Peyer's patch (tissue), 4 donors: ENCODE results near the gene CXCL17.

Source experiments
- POLR2A ChIP-seq, 2 donors: fragments of 450-650 bp; IDR thresholded peaks; one replicate each; pipeline ENCODE4 v1.5.1; 2017; ENCODE audit warnings: antibody characterized with exemption in 2 of 2, mild to moderate bottlenecking in 2 of 2, moderate library complexity in 2 of 2
- TF ChIP-seq, protein P1 (sequence below), 6 experiments: fragments of 450-650 bp in 4 of 6; fragments of 200-600 bp in 2 of 6; sonication (generic) in 1 of 6; IDR thresholded peaks; one replicate each; pipeline ENCODE4 v1.5.1; 2017 to 2019; ENCODE audit warnings: antibody characterized with exemption in 6 of 6, mild to moderate bottlenecking in 3 of 6, moderate library complexity in 1 of 6

GRCh38 chr19:42394751-42395150 is 48.0 kb downstream of the CXCL17 start:
- TF ChIP-seq, protein P1, sequence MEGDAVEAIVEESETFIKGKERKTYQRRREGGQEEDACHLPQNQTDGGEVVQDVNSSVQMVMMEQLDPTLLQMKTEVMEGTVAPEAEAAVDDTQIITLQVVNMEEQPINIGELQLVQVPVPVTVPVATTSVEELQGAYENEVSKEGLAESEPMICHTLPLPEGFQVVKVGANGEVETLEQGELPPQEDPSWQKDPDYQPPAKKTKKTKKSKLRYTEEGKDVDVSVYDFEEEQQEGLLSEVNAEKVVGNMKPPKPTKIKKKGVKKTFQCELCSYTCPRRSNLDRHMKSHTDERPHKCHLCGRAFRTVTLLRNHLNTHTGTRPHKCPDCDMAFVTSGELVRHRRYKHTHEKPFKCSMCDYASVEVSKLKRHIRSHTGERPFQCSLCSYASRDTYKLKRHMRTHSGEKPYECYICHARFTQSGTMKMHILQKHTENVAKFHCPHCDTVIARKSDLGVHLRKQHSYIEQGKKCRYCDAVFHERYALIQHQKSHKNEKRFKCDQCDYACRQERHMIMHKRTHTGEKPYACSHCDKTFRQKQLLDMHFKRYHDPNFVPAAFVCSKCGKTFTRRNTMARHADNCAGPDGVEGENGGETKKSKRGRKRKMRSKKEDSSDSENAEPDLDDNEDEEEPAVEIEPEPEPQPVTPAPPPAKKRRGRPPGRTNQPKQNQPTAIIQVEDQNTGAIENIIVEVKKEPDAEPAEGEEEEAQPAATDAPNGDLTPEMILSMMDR (IDR thresholded peaks at IDR 0.05): no peak
- no peak for TF ChIP-seq POLR2A (IDR thresholded peaks at IDR 0.05)
